Cardiac muscle cell (in vitro differentiated cells and primary cell): ENCODE results near the gene UBE2J1. TPM values are rescaled to one million over a fixed set of nuclear protein-coding genes. Genes with fewer than 3 reads are reported as not detected.

ENCODE experiments used
- DNase-seq, 2 donors: peaks; one replicate each; pipeline versions ENCODE4 v3.0.0 to v3.0.0-alpha.2; 2010 to 2017; ENCODE audit warnings: low read depth in 1 of 2, low spot score in 1 of 2
- H3K27ac ChIP-seq: fragments of 200-600 bp; sonication (generic); 2 replicates; pipeline ENCODE4 v1.5.1; 2016
- H3K27me3 ChIP-seq: fragments of 200-600 bp; sonication (generic); 2 replicates; pipeline ENCODE4 v1.6.0; 2016; ENCODE audit warnings: control low read depth
- H3K36me3 ChIP-seq: fragments of 200-600 bp; sonication (generic); 2 replicates; pipeline ENCODE4 v1.5.1; 2016; ENCODE audit warnings: control low read depth
- H3K4me1 ChIP-seq: fragments of 200-600 bp; sonication (generic); 2 replicates; pipeline ENCODE4 v1.8.1; 2017; ENCODE audit warnings: low read depth, mild to moderate bottlenecking, mixed run types
- H3K4me3 ChIP-seq: fragments of 200-600 bp; sonication (generic); 2 replicates; pipeline ENCODE4 v1.5.1; 2016; ENCODE audit warnings: mild to moderate bottlenecking
- H3K9me3 ChIP-seq: fragments of 200-600 bp; sonication (generic); 2 replicates; pipeline ENCODE4 v1.5.1; 2017; ENCODE audit warnings: low read depth, mild to moderate bottlenecking, control low read depth
- polyA plus RNA-seq: library from polyadenylated mRNA; unstranded; fragments of >200 nt; fragmentation: Nextera tagmentation; extraction: Ambion mirVana; gene quantifications from 2 replicates; pipeline ENCODE4 v1.2.1, GENCODE V29; 2016
- total RNA-seq: library from RNA; depleted of rRNA; stranded (reverse); fragments of >200 nt; gene quantifications from 2 replicates; pipeline ENCODE4 v1.2.3, GENCODE V29; 2016
- TF ChIP-seq, protein P1 (sequence below): IDR thresholded peaks from 2 replicates; pipeline ENCODE4 v1.5.1; 2012; ENCODE audit warnings: low read depth, mild to moderate bottlenecking, low read length

Gene UBE2J1
- total and polyA plus RNA-seq, 2 experiments from 2014 or later: 17.9 to 28.7 TPM

DNA sequence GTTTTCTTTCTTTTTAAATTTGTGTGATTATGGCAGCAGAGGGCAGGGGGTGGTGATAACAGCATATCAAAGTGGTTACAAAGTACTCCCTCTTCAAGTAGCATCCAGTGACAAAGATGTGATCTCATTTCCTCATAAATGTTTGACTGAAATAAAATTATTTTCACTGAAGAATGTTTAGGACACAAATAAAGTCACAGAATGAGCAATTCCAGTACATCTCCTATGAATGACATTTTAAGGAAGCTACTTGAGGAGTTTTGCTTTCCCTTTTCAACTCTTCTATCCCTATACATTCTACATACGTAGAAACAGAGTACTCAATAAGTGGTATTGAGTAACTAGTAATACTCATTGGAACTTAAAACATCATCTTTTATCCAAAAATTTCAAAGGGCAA is 23.5 kb downstream of the UBE2J1 start:
- Histone ChIP-seq H3K36me3 (peaks cover 61% of the 10 kb centered on the region), H3K27ac (no peak overlapping the region), H3K9me3 (no peaks in the 10 kb centered on the region), H3K4me1 (no peaks in the 10 kb centered on the region), H3K4me3 (no peak overlapping the region), H3K27me3 (no peaks in the 10 kb centered on the region)
- TF ChIP-seq, protein P1, sequence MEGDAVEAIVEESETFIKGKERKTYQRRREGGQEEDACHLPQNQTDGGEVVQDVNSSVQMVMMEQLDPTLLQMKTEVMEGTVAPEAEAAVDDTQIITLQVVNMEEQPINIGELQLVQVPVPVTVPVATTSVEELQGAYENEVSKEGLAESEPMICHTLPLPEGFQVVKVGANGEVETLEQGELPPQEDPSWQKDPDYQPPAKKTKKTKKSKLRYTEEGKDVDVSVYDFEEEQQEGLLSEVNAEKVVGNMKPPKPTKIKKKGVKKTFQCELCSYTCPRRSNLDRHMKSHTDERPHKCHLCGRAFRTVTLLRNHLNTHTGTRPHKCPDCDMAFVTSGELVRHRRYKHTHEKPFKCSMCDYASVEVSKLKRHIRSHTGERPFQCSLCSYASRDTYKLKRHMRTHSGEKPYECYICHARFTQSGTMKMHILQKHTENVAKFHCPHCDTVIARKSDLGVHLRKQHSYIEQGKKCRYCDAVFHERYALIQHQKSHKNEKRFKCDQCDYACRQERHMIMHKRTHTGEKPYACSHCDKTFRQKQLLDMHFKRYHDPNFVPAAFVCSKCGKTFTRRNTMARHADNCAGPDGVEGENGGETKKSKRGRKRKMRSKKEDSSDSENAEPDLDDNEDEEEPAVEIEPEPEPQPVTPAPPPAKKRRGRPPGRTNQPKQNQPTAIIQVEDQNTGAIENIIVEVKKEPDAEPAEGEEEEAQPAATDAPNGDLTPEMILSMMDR: no peak
- DNase-seq: no peak

DNA sequence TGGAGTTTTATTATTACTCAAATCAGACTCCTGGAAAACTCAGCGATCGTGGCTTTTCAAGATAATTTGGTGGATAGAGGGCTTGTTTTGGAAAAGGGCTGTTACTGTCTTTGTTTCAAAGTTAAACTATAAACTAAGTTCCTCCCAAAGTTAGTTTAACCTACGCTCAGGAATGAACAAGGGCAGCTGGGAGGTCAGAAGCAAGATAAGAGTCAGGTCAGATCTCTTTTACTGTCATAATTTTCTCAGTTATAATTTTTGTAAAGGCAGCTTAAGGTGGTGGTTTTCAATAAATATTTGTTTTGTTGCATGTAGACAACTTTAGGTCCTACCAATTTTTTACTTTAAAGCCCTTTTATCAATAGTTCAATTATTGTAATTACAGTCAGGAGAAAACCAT is 28.2 kb downstream of the UBE2J1 start:
- peaks cover 8% of the 10 kb centered on the region for H3K4me1 ChIP-seq
- H3K36me3 ChIP-seq: peaks cover 24% of the 10 kb centered on the region
- no peak overlapping the region for H3K4me3 ChIP-seq
- no peaks in the 10 kb centered on the region for H3K9me3 ChIP-seq
- TF ChIP-seq, protein P1: no peak
- peak overlapping the region; percentile 65 for H3K27ac ChIP-seq
- DNase-seq: no peak
- H3K27me3 ChIP-seq: no peaks in the 10 kb centered on the region

DNA sequence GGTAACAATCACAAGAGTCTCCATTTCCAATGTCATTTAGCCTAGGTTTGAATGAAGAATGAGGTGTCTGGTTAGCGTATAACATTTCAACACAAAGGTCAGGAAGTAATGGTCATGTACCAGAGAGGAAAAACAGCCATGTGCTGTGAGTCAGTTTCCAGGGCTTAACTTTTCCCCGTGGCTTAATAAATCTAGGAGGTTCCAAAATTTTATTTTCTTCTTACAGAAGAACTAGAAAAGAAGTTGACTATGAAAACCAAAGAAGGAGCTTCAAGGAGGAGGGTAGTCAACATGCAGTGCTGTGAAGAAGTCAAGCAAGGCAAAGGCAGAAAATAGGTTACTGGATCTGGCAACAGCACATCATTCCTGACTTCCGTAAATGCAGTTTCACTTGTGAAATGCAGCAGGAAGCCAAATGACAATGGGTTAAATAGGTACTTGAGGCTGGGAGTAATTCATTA is 29.0 kb downstream of the UBE2J1 start:
- Histone ChIP-seq H3K9me3 (no peaks in the 10 kb centered on the region), H3K36me3 (peaks cover 16% of the 10 kb centered on the region), H3K27me3 (no peaks in the 10 kb centered on the region), H3K27ac (peak overlapping the region; percentile 65), H3K4me1 (peaks cover 8% of the 10 kb centered on the region), H3K4me3 (no peak overlapping the region)
- TF ChIP-seq, protein P1: no peak
- peak; percentile 31 to 45 for DNase-seq

DNA sequence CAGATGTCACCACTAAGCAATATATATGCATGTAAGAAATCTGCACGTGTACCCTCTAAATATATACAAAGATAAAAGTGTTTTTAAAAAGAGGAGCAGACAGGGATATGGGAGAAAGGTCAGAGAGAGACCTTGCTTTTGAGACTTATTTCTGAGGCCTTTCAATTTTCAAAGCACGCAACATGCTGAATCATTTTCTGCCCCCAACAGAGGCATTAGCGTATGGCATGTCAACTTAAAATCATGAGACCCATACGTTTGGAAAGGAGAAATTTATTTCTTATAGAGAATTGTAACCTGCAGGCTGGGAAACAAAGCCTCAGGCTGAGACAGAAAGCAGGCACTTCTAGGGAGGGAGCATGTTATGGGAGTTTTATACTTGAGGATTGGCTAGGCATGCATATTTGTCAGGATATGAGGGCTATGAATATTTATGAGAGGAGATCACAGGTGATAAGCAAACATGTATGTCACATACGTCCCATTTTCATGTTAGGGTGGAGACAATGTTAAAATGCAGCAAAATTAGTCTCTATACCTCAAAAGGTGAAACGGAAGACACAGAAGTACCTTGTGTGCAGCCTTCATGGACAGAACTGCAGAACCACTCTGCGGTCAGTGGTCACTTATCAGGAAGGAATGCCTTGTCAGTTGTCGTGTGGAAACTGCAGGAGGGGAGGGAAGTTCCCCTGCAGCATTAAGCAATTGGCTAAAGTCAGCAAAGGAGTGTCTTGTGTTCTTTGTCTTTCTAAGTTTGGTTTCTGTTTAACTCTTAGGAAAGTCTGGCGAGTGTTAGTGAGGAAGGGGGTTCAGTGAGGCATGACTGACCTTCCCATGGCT is 31.2 kb downstream of the UBE2J1 start:
- no peak overlapping the region for H3K27ac ChIP-seq

GRCh38 chr6:89320012-89320559 is 32.4 kb downstream of the UBE2J1 start:
- TF ChIP-seq, protein P1: no peak
- H3K27ac ChIP-seq: no peak overlapping the region
- H3K4me1 ChIP-seq: peaks cover 8% of the 10 kb centered on the region
- no peaks in the 10 kb centered on the region for H3K9me3 ChIP-seq
- no peak for DNase-seq
- no peak overlapping the region for H3K4me3 ChIP-seq
- no peaks in the 10 kb centered on the region for H3K27me3 ChIP-seq
- H3K36me3 ChIP-seq: no peaks in the 10 kb centered on the region

More for the DNA sequence above, 31.2 kb downstream of the UBE2J1 start:
- Histone ChIP-seq H3K36me3 (no peaks in the 10 kb centered on the region), H3K4me1 (peaks cover 8% of the 10 kb centered on the region), H3K9me3 (no peaks in the 10 kb centered on the region), H3K27me3 (no peaks in the 10 kb centered on the region), H3K4me3 (no peak overlapping the region)
- TF ChIP-seq, protein P1: no peak
- peak in 1 of 2 donors; percentile 36 for DNase-seq
